NCI-H2227 (cell line): ENCODE data around the gene GABRG1.
A peak's percentile ranks its signal among the peaks of the same experiment; 100 is the strongest.

Source experiments
- DNase-seq: peaks from one replicate; lab custom pipeline; 2025; ENCODE audit not compliant: unreplicated experiment; lab: John Stamatoyannopoulos, UW

GABRG1 gene

DNA sequence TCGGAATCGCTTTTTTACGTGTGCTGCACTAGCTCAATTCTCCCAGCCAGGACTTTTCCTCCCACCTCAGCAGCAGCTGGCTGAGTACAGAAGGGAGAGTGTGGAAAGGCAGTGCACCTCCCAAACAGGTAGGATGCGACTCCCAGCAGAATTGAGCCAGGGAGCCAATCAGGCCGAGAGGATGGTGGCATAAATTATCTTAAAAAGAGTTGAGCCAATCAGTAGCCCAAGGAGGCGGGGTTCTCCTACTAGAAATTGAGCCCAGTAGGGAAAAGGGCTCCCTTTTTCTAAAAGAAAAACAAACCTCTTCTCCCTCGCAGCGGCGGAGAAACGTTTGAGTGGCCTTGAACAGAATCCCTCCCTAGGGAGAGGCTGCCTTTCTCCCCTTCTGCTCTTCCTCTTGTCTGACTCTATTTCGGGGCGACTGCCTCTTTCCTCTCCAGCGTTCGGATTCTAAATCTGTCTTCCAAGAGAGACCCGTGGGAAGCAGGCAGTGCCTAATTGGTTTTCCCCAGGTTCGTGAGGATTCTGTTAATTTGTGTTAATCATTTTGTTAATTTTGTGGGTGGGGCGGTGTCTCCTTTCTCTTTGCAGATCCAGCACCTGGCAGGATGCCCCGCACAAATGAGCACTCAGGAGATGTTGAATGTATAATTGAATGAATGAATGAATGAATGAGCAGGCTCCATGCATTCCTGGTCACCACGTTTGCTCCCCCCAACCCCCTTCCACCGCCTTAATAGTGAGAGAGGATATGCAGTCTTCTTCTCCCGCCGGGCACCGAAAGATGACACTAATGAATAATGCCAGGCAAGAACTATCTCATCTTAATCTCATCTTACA lies at the start of gene GABRG1:
Gene GABRG1 (minus strand): TSS at position 142 of the 843 bp plus-strand sequence. CDS start 141 bp downstream, at position 1.
- no peak for DNase-seq

GRCh38 chr4:46146993-46147392 lies 23.1 kb upstream of the GABRG1 start:
- no peak for DNase-seq

- no peak for DNase-seq
Observed at GRCh38 chr4:46131498-46132057, 7.7 kb upstream of the GABRG1 start.

GRCh38 chr4:46124773-46125413 lies 1.0 kb upstream of the GABRG1 start:
- DNase-seq, result peak; percentile 2

DNA sequence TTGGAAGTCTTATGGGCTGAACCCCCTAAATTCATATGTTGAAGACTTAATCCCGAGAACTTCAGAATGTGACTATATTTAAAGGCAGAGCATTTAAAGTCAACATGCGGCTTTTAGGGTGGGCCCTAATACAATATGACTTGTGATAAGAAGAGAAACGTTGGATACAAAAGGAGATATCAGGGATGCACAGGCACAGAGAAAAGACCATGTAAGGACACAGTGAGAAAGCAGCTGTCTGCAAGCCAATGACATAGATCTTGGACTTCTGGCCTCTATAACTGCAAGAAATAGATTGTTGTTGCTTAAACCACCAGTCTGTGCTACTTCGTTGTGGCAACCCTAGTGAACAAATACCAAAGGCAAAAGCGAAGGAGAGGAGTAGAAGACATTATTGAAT lies 42.2 kb downstream of the GABRG1 start:
- DNase-seq, result no peak

DNA sequence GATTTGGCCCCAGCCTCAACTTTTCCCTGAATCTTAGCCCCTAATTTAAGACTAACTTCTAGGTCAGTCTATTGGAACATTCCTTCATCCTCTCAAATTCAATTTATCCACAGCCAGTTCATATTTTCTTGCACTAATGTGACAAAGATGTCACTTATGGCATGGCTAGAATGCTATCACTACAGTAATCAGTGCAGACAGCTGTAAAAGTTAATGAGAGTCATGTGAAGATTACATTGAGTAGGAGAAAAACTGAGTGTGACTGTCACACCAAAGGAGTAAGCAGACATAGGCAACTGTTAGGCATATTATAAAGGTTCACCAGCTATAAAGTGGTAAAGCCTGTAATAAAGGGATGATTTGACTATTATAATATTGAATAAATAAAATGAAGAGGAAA lies 42.6 kb downstream of the GABRG1 start:
- DNase-seq, result no peak

DNA sequence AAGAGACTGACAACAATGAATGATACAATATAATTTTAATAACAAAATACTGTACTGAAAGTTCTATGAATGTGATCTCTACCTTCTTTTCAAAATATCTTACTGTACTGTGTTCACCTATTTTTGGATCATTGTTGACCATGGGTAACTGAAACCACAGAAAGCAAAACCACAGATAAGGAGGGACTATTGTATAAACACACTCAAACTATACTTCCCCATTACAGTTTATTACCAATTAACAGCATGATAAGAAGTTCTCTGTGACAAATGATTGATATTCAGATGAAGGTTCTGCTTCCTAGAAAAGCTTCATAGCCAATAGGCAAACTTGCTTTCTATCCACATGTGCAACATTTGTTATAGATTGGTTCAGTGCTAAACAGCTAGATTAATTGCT lies 50.1 kb downstream of the GABRG1 start:
- no peak for DNase-seq

GRCh38 chr4:46051392-46051791 lies 72.5 kb downstream of the GABRG1 start:
- DNase-seq, result no peak

- DNase-seq, result no peak
Observed at GRCh38 chr4:46032056-46032455, 91.8 kb downstream of the GABRG1 start.

DNA sequence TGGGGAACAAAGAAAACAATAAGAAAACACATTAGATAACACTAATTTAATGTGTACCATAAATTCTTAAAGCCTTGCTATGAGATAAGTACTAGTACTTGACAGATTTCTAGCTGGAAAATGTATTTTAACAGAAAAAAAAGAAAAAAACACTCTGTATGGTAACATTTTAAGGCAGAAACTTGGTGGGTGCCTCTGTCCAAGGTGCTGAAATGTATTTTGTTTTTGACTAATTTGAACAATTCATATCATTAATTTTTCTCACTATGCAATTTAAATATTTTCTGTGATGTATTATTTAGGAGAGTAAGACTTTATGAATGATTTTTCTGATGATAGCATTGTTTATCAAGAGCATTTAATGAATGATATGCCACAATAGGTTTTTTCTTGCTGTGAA lies 107.5 kb downstream of the GABRG1 start:
- no peak for DNase-seq

DNA sequence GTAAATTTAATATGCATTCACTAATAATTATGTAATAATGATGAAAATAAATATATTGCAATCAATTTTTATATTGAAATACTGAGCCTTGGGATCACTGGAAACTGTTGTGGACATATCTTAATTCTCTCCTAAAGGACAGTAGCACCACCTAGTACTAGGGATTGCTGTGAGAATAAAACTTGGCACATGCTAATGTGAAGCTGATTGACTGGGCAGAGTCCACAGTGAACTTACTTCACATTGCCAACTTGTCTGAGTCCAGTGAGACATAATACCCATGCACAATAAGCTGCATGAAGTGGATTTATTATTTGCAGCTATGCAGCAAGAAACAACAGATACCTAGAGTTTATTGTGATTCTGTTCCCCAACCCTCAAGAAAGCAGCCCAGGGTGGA lies 131.1 kb downstream of the GABRG1 start:
- no peak for DNase-seq

DNA sequence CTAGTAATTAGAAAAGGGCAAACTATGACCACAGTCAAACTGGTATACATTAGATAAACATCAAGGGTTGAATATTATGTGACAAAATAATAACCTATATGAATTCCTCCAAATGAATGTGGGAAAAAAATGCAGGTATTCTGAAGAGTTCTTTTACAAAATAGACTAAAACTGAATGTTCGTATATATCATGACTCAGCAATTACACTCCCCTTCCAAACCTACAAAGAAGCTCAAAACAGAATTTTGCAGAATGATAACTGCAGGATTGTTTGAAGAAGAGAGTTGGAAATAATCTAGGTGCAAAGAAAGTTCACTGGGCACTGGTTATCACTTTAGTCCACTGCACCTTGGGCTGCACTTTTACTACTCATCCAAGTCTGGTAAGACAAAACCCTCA lies 134.1 kb downstream of the GABRG1 start:
- no peak for DNase-seq

GRCh38 chr4:45987858-45988257 lies 136.0 kb downstream of the GABRG1 start:
- DNase-seq, result no peak
